ENCODE data around the gene MAPKAP1.

The MAPKAP1 gene

GRCh38 chr9:125663127-125663526 is 43.9 kb downstream of the MAPKAP1 start:
- H3K27ac ChIP-seq (ENCODE audit: low read length): no peak overlapping the region
- peaks cover 3 to 5% of the 10 kb centered on the region in 2 donors for H3K36me3 ChIP-seq (ENCODE audit: control insufficient read depth in 1 of 2, insufficient read depth in 2 of 2, low read length in 2 of 2)
- no peak overlapping the region for H3K4me3 ChIP-seq (ENCODE audit: low read depth in 1 of 2, low read length in 2 of 2)

GRCh38 chr9:125660557-125660956 is 46.5 kb downstream of the MAPKAP1 start:
- no peak overlapping the region for H3K27ac ChIP-seq (ENCODE audit: low read length)
- peaks cover 0 to 5% of the 10 kb centered on the region in 2 donors for H3K36me3 ChIP-seq (ENCODE audit: control insufficient read depth in 1 of 2, insufficient read depth in 2 of 2, low read length in 2 of 2)
- peaks cover 0 to 12% of the 10 kb centered on the region in 2 donors for H3K4me1 ChIP-seq (ENCODE audit: control insufficient read depth in 1 of 2, insufficient read depth in 2 of 2, low read length in 2 of 2)
- H3K4me3 ChIP-seq (ENCODE audit: low read depth in 1 of 2, low read length in 2 of 2): no peak overlapping the region
- H3K9me3 ChIP-seq (ENCODE audit: control insufficient read depth in 1 of 2, low read length in 2 of 2): no peaks in the 10 kb centered on the region
- no peaks in the 10 kb centered on the region for H3K27me3 ChIP-seq (ENCODE audit: low read depth, low read length)

More at GRCh38 chr9:125663127-125663526, 43.9 kb downstream of the MAPKAP1 start:
- Histone ChIP-seq H3K9me3 (ENCODE audit: control insufficient read depth in 1 of 2, low read length in 2 of 2) (no peaks in the 10 kb centered on the region), H3K4me1 (ENCODE audit: control insufficient read depth in 1 of 2, insufficient read depth in 2 of 2, low read length in 2 of 2) (no peaks in the 10 kb centered on the region), H3K27me3 (ENCODE audit: low read depth, low read length) (no peaks in the 10 kb centered on the region)

- Histone ChIP-seq H3K4me3 (ENCODE audit: low read depth in 1 of 2, low read length in 2 of 2) (no peak overlapping the region), H3K9me3 (ENCODE audit: control insufficient read depth in 1 of 2, low read length in 2 of 2) (no peaks in the 10 kb centered on the region), H3K27me3 (ENCODE audit: low read depth, low read length) (no peaks in the 10 kb centered on the region), H3K27ac (ENCODE audit: low read length) (no peak overlapping the region), H3K4me1 (ENCODE audit: control insufficient read depth in 1 of 2, insufficient read depth in 2 of 2, low read length in 2 of 2) (peaks cover 0 to 12% of the 10 kb centered on the region in 2 donors), H3K36me3 (ENCODE audit: control insufficient read depth in 1 of 2, insufficient read depth in 2 of 2, low read length in 2 of 2) (peaks cover 0 to 3% of the 10 kb centered on the region in 2 donors)
Observed at GRCh38 chr9:125659954-125660353, 47.1 kb downstream of the MAPKAP1 start.

- Histone ChIP-seq H3K4me3 (ENCODE audit: low read depth in 1 of 2, low read length in 2 of 2) (no peak overlapping the region), H3K27ac (ENCODE audit: low read length) (no peak overlapping the region), H3K9me3 (ENCODE audit: control insufficient read depth in 1 of 2, low read length in 2 of 2) (no peaks in the 10 kb centered on the region), H3K36me3 (ENCODE audit: control insufficient read depth in 1 of 2, insufficient read depth in 2 of 2, low read length in 2 of 2) (no peaks in the 10 kb centered on the region), H3K27me3 (ENCODE audit: low read depth, low read length) (no peaks in the 10 kb centered on the region), H3K4me1 (ENCODE audit: control insufficient read depth in 1 of 2, insufficient read depth in 2 of 2, low read length in 2 of 2) (peaks cover 0 to 12% of the 10 kb centered on the region in 2 donors)
Observed at GRCh38 chr9:125659201-125659840, 47.7 kb downstream of the MAPKAP1 start.

- Histone ChIP-seq H3K4me1 (ENCODE audit: control insufficient read depth in 1 of 2, insufficient read depth in 2 of 2, low read length in 2 of 2) (peaks cover 0 to 17% of the 10 kb centered on the region in 2 donors), H3K4me3 (ENCODE audit: low read depth in 1 of 2, low read length in 2 of 2) (no peak overlapping the region), H3K27ac (ENCODE audit: low read length) (no peak overlapping the region), H3K9me3 (ENCODE audit: control insufficient read depth in 1 of 2, low read length in 2 of 2) (no peaks in the 10 kb centered on the region), H3K27me3 (ENCODE audit: low read depth, low read length) (no peaks in the 10 kb centered on the region), H3K36me3 (ENCODE audit: control insufficient read depth in 1 of 2, insufficient read depth in 2 of 2, low read length in 2 of 2) (no peaks in the 10 kb centered on the region)
Observed at GRCh38 chr9:125656560-125656959, 50.4 kb downstream of the MAPKAP1 start.

GRCh38 chr9:125655691-125656410 is 51.2 kb downstream of the MAPKAP1 start:
- Histone ChIP-seq H3K9me3 (ENCODE audit: control insufficient read depth in 1 of 2, low read length in 2 of 2) (no peaks in the 10 kb centered on the region), H3K27me3 (ENCODE audit: low read depth, low read length) (no peaks in the 10 kb centered on the region), H3K4me3 (ENCODE audit: low read depth in 1 of 2, low read length in 2 of 2) (no peak overlapping the region), H3K36me3 (ENCODE audit: control insufficient read depth in 1 of 2, insufficient read depth in 2 of 2, low read length in 2 of 2) (no peaks in the 10 kb centered on the region), H3K27ac (ENCODE audit: low read length) (no peak overlapping the region), H3K4me1 (ENCODE audit: control insufficient read depth in 1 of 2, insufficient read depth in 2 of 2, low read length in 2 of 2) (peaks cover 0 to 17% of the 10 kb centered on the region in 2 donors)

- Histone ChIP-seq H3K4me3 (ENCODE audit: low read depth in 1 of 2, low read length in 2 of 2) (no peak overlapping the region), H3K27me3 (ENCODE audit: low read depth, low read length) (no peaks in the 10 kb centered on the region), H3K4me1 (ENCODE audit: control insufficient read depth in 1 of 2, insufficient read depth in 2 of 2, low read length in 2 of 2) (peaks cover 0 to 17% of the 10 kb centered on the region in 2 donors), H3K36me3 (ENCODE audit: control insufficient read depth in 1 of 2, insufficient read depth in 2 of 2, low read length in 2 of 2) (no peaks in the 10 kb centered on the region), H3K9me3 (ENCODE audit: control insufficient read depth in 1 of 2, low read length in 2 of 2) (no peaks in the 10 kb centered on the region), H3K27ac (ENCODE audit: low read length) (no peak overlapping the region)
Observed at GRCh38 chr9:125655066-125655633, 51.9 kb downstream of the MAPKAP1 start.

- H3K27me3 ChIP-seq (ENCODE audit: low read depth, low read length): no peaks in the 10 kb centered on the region
- H3K4me1 ChIP-seq (ENCODE audit: control insufficient read depth in 1 of 2, insufficient read depth in 2 of 2, low read length in 2 of 2): peaks cover 0 to 17% of the 10 kb centered on the region in 2 donors
- no peak overlapping the region for H3K4me3 ChIP-seq (ENCODE audit: low read depth in 1 of 2, low read length in 2 of 2)
- no peak overlapping the region for H3K27ac ChIP-seq (ENCODE audit: low read length)
- no peaks in the 10 kb centered on the region for H3K36me3 ChIP-seq (ENCODE audit: control insufficient read depth in 1 of 2, insufficient read depth in 2 of 2, low read length in 2 of 2)
- H3K9me3 ChIP-seq (ENCODE audit: control insufficient read depth in 1 of 2, low read length in 2 of 2): no peaks in the 10 kb centered on the region
Observed at GRCh38 chr9:125654121-125654520, 52.9 kb downstream of the MAPKAP1 start.

GRCh38 chr9:125653325-125653724 is 53.7 kb downstream of the MAPKAP1 start:
- no peak overlapping the region for H3K27ac ChIP-seq (ENCODE audit: low read length)
- H3K27me3 ChIP-seq (ENCODE audit: low read depth, low read length): no peaks in the 10 kb centered on the region

GRCh38 chr9:125652759-125653158 is 54.2 kb downstream of the MAPKAP1 start:
- no peaks in the 10 kb centered on the region for H3K27me3 ChIP-seq (ENCODE audit: low read depth, low read length)
- H3K4me1 ChIP-seq (ENCODE audit: control insufficient read depth in 1 of 2, insufficient read depth in 2 of 2, low read length in 2 of 2): peaks cover 0 to 20% of the 10 kb centered on the region in 2 donors
- H3K9me3 ChIP-seq (ENCODE audit: control insufficient read depth in 1 of 2, low read length in 2 of 2): no peaks in the 10 kb centered on the region
- no peak overlapping the region for H3K4me3 ChIP-seq (ENCODE audit: low read depth in 1 of 2, low read length in 2 of 2)
- no peaks in the 10 kb centered on the region for H3K36me3 ChIP-seq (ENCODE audit: control insufficient read depth in 1 of 2, insufficient read depth in 2 of 2, low read length in 2 of 2)
- H3K27ac ChIP-seq (ENCODE audit: low read length): no peak overlapping the region

More at GRCh38 chr9:125653325-125653724, 53.7 kb downstream of the MAPKAP1 start:
- H3K4me3 ChIP-seq (ENCODE audit: low read depth in 1 of 2, low read length in 2 of 2): no peak overlapping the region
- peaks cover 0 to 17% of the 10 kb centered on the region in 2 donors for H3K4me1 ChIP-seq (ENCODE audit: control insufficient read depth in 1 of 2, insufficient read depth in 2 of 2, low read length in 2 of 2)
- H3K36me3 ChIP-seq (ENCODE audit: control insufficient read depth in 1 of 2, insufficient read depth in 2 of 2, low read length in 2 of 2): no peaks in the 10 kb centered on the region
- H3K9me3 ChIP-seq (ENCODE audit: control insufficient read depth in 1 of 2, low read length in 2 of 2): no peaks in the 10 kb centered on the region

GRCh38 chr9:125652233-125652594 is 54.8 kb downstream of the MAPKAP1 start:
- H3K27ac ChIP-seq (ENCODE audit: low read length): no peak overlapping the region
- no peak overlapping the region for H3K4me3 ChIP-seq (ENCODE audit: low read depth in 1 of 2, low read length in 2 of 2)
- no peaks in the 10 kb centered on the region for H3K9me3 ChIP-seq (ENCODE audit: control insufficient read depth in 1 of 2, low read length in 2 of 2)
- no peaks in the 10 kb centered on the region for H3K27me3 ChIP-seq (ENCODE audit: low read depth, low read length)
- H3K36me3 ChIP-seq (ENCODE audit: control insufficient read depth in 1 of 2, insufficient read depth in 2 of 2, low read length in 2 of 2): no peaks in the 10 kb centered on the region
- H3K4me1 ChIP-seq (ENCODE audit: control insufficient read depth in 1 of 2, insufficient read depth in 2 of 2, low read length in 2 of 2): peaks cover 4 to 25% of the 10 kb centered on the region in 2 donors
